HEK293 (cell line): ENCODE data around the gene KLHDC3.

Experiments
- CTCF ChIA-PET: fragments of 350-600 bp; formaldehyde crosslinking; extraction: SDS; loops from one replicate; lab custom pipeline; 2021; ENCODE audit warnings: antibody characterized with exemption; lab: Yijun Ruan, JAX
- POLR2A ChIA-PET: fragments of 300-600 bp; formaldehyde crosslinking; extraction: SDS; loops from one replicate; lab custom pipeline; 2020; ENCODE audit warnings: antibody characterized with exemption, inconsistent platforms; lab: Yijun Ruan, JAX
- H3K27ac ChIP-seq: fragments of 200-500 bp; sonication (Bioruptor generic); 2 replicates; pipeline ENCODE4 v1.5.1; 2014; ENCODE audit warnings: low read depth, low read length, control low read depth, inconsistent platforms; ENCODE audit errors: extremely low read depth
- H3K36me3 ChIP-seq, 2 experiments: fragments of 200-500 bp in 1 of 2; sonication (Bioruptor generic) in 1 of 2; 1 replicate in 1 of 2; 2 replicates in 1 of 2; pipeline ENCODE4 v1.5.1; 2014 to 2017; ENCODE audit warnings: inconsistent platforms in 2 of 2, low read length in 2 of 2; ENCODE audit not compliant: control insufficient read depth in 2 of 2, insufficient read depth in 1 of 2
- H3K4me1 ChIP-seq: fragments of 200-500 bp; sonication (Bioruptor generic); 2 replicates; pipeline ENCODE4 v1.5.1; 2014; ENCODE audit warnings: mild to moderate bottlenecking, low read length, inconsistent platforms; ENCODE audit not compliant: control insufficient read depth, insufficient read depth
- H3K4me3 ChIP-seq: 2 replicates; pipeline ENCODE4 v1.5.1; 2011; ENCODE audit warnings: low read depth, mild to moderate bottlenecking, control low read depth, low read length, moderate library complexity
- H3K9me3 ChIP-seq: fragments of 200-500 bp; sonication (Bioruptor generic); 2 replicates; pipeline ENCODE4 v1.5.1; 2014; ENCODE audit warnings: low read depth, low read length, inconsistent platforms; ENCODE audit not compliant: control insufficient read depth, insufficient read depth
- CTCF ChIP-seq: fragments of 450-650 bp; formaldehyde crosslinking; IDR thresholded peaks from 2 replicates; pipeline ENCODE4 v1.5.1; 2016; ENCODE audit warnings: missing biosample characterization, missing genetic modification characterization
- IKZF3 ChIP-seq: fragments of 450-650 bp; IDR thresholded peaks from 2 replicates; pipeline ENCODE4 v1.5.0; 2018; ENCODE audit warnings: missing biosample characterization, mild to moderate bottlenecking, missing genetic modification characterization, moderate library complexity
- MZF1 ChIP-seq: fragments of 450-650 bp; formaldehyde crosslinking; IDR thresholded peaks from 2 replicates; pipeline ENCODE4 v1.5.1; 2017; ENCODE audit warnings: missing biosample characterization, missing genetic modification characterization, borderline replicate concordance
- PRDM2 ChIP-seq: fragments of 450-650 bp; formaldehyde crosslinking; IDR thresholded peaks from 2 replicates; pipeline ENCODE4 v1.5.1; 2016; ENCODE audit warnings: missing biosample characterization, missing genetic modification characterization, borderline replicate concordance
- ZEB2 ChIP-seq: fragments of 450-650 bp; formaldehyde crosslinking; IDR thresholded peaks from 2 replicates; pipeline ENCODE4 v1.5.1; 2016; ENCODE audit warnings: missing biosample characterization, missing genetic modification characterization
- ZFP3 ChIP-seq: fragments of 450-650 bp; formaldehyde crosslinking; IDR thresholded peaks from 2 replicates; pipeline ENCODE4 v1.5.1; 2016; ENCODE audit warnings: low read depth, missing biosample characterization, missing genetic modification characterization
- ZNF362 ChIP-seq: fragments of 450-650 bp; formaldehyde crosslinking; IDR thresholded peaks from 2 replicates; pipeline ENCODE4 v1.5.1; 2016; ENCODE audit warnings: missing biosample characterization, missing genetic modification characterization
- ZNF391 ChIP-seq: fragments of 450-650 bp; formaldehyde crosslinking; IDR thresholded peaks from 2 replicates; pipeline ENCODE4 v1.5.1; 2016; ENCODE audit warnings: low read depth, missing biosample characterization, missing genetic modification characterization, borderline replicate concordance
- ZNF513 ChIP-seq: fragments of 450-650 bp; IDR thresholded peaks from 2 replicates; pipeline ENCODE4 v1.5.1; 2018; ENCODE audit warnings: missing biosample characterization, missing genetic modification characterization
- ZNF610 ChIP-seq: fragments of 450-650 bp; formaldehyde crosslinking; IDR thresholded peaks from 2 replicates; pipeline ENCODE4 v1.5.1; 2016; ENCODE audit warnings: missing biosample characterization, missing genetic modification characterization, borderline replicate concordance
- ZNF621 ChIP-seq: fragments of 450-650 bp; formaldehyde crosslinking; IDR thresholded peaks from 2 replicates; pipeline ENCODE4 v1.5.1; 2017; ENCODE audit warnings: missing biosample characterization, missing genetic modification characterization
- ZNF837 ChIP-seq: fragments of 450-650 bp; formaldehyde crosslinking; IDR thresholded peaks from 2 replicates; pipeline ENCODE4 v1.5.1; 2016; ENCODE audit warnings: missing biosample characterization, missing genetic modification characterization
- ZSCAN18 ChIP-seq: fragments of 450-650 bp; formaldehyde crosslinking; IDR thresholded peaks from 2 replicates; pipeline ENCODE4 v1.5.1; 2016; ENCODE audit warnings: missing biosample characterization, missing genetic modification characterization
- ZXDB ChIP-seq: fragments of 450-650 bp; formaldehyde crosslinking; IDR thresholded peaks from 2 replicates; pipeline ENCODE4 v1.5.1; 2016; ENCODE audit warnings: missing biosample characterization, missing genetic modification characterization

The KLHDC3 gene

GRCh38 chr6:43026365-43026764 is 12.3 kb downstream of the KLHDC3 start:
- H3K36me3 ChIP-seq, result peaks cover 69 to 73% of the 10 kb centered on the region in 2 experiments
- POLR2A ChIA-PET, result interaction anchor here (1.1 to 9.2 kb wide), 4 partner anchors 9 to 27 kb away, joined by 3 to 66 read pairs (median 12); partner anchors contain the start of genes CUL7, KLHDC3 and MEA1

GRCh38 chr6:43029120-43029519 is 15.1 kb downstream of the KLHDC3 start:
- POLR2A ChIA-PET, result interaction anchor here (1.8 to 9.2 kb wide), 2 partner anchors 15 to 24 kb away, joined by 9 to 66 read pairs; partner anchors contain the start of genes CUL7, KLHDC3 and MEA1
- Histone ChIP-seq H3K4me1 (no peaks in the 10 kb centered on the region), H3K9me3 (no peaks in the 10 kb centered on the region), H3K4me3 (no peak overlapping the region), H3K36me3 (peaks cover 78 to 84% of the 10 kb centered on the region in 2 experiments), H3K27ac (no peak overlapping the region)
- CTCF ChIA-PET, result interaction anchor here (0.6 kb wide), 1 partner anchor 15 kb away, joined by 3 read pairs; the partner anchor contains the start of gene KLHDC3
- TF ChIP-seq IKZF3 (tag by site-specific recombination) (no peak), ZNF621 (no peak), ZNF391 (tag by site-specific recombination) (no peak), ZNF837 (no peak), ZNF362 (tag by site-specific recombination) (no peak), ZNF513 (tag by site-specific recombination) (no peak), ZXDB (tag by site-specific recombination) (no peak), MZF1 (no peak), ZFP3 (tag by site-specific recombination) (no peak), ZSCAN18 (tag by site-specific recombination) (no peak)

More at GRCh38 chr6:43026365-43026764, 12.3 kb downstream of the KLHDC3 start:
- CTCF ChIA-PET, result interaction anchor here (0.6 to 1.2 kb wide), 6 partner anchors 10 to 1052 kb away, joined by 3 to 5 read pairs (median 3); no protein-coding TSS in a partner anchor
- TF ChIP-seq ZEB2 (tag by site-specific recombination) (no peak), ZNF610 (tag by site-specific recombination) (no peak), PRDM2 (no peak), CTCF (tag by site-specific recombination) (no peak)
- TF ChIP-seq, all 188 proteins: peak for 0
- Histone ChIP-seq H3K27ac (no peak overlapping the region), H3K4me1 (no peaks in the 10 kb centered on the region), H3K9me3 (no peaks in the 10 kb centered on the region), H3K4me3 (no peak overlapping the region)
